NCI-H446 (cell line): ENCODE measurements around the gene TPSB2.

Source experiments
- DNase-seq, 2 experiments: peaks; one replicate each; lab custom pipeline; 2025; lab: John Stamatoyannopoulos, UW

Gene TPSB2

DNA sequence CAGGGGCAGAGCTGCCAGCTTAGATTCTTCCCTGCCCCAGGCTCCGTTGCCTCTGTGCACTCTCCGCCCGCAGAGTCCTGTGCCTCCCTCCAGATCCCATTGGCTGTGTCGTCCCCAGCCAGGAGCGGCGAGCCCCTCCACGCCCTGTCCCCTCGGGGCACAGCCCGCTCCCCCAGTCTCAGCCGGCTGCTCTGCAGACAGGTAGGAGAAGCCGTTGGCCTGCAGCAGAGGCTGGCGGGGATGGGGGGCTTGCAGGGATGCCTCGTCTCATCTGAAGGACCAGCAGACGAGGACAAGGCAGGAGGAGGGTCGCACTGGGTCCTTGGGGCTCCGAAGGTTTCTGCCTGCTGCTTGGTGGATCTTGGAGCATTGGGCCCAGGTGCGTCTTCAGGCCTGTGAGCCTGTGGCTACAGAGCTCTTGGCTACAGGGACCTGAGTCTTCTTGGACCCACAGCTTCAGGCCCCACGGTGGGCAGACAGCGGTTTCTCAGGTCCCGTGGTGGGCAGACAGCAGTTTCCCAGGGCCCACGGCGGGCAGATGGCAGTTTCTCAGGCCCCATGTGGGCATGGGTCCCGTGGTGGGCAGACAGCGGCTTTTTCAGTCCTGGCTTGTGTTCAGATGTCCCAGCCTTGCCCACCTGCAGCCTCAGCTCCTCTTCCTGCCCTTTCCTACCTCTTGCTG is 10.9 kb downstream of the TPSB2 start:
- no peak for DNase-seq

DNA sequence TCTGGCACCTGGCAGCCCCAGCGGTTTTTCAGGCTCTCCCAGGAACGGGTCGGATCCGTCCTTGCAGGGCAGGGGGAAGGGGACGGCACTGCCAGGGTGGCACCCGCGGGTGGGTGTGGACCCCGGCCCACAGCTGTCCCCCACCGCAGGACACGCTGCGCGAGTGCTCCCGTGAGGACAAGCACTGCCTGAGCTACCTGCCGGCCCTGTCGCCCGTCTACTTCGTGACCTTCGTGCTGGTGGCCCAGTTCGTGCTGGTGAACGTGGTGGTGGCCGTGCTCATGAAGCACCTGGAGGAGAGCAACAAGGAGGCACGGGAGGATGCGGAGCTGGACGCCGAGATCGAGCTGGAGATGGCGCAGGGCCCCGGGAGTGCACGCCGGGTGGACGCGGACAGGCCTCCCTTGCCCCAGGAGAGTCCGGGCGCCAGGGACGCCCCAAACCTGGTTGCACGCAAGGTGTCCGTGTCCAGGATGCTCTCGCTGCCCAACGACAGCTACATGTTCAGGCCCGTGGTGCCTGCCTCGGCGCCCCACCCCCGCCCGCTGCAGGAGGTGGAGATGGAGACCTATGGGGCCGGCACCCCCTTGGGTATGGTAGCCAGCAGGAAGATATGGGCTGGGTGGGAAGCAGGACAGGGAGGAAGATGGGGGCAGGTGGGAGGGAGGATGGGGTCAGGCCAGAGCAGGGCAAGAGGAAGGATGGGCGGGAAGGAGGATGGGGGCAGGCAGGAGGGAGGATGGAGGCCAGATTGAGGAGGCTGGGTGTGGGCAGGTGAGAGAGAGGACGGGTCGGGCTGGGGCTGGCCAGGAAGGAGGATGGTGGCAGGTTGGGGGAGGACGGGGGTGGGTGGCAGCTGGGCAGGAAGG is 11.7 kb downstream of the TPSB2 start:
- DNase-seq, result no peak

DNA sequence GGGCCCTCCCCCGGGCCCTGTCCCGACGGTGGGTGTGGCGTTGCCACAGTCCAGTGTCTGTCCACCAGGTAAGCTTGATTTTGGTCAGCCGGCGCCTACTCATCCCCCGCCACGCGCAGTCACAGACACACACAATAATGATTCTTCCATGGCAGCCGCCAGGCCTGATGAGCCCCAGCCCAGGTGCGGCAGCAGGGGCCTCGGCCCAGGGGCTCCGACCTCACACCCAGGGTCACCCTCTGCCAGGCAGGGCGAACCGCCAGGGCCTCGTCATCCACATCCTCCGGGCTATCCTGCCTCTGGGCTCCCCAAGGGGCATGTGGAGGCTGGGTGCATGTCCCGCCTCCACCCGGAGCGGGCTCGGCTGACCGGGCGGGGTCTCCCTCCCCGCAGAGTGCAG is 12.5 kb downstream of the TPSB2 start:
- DNase-seq, result no peak

DNA sequence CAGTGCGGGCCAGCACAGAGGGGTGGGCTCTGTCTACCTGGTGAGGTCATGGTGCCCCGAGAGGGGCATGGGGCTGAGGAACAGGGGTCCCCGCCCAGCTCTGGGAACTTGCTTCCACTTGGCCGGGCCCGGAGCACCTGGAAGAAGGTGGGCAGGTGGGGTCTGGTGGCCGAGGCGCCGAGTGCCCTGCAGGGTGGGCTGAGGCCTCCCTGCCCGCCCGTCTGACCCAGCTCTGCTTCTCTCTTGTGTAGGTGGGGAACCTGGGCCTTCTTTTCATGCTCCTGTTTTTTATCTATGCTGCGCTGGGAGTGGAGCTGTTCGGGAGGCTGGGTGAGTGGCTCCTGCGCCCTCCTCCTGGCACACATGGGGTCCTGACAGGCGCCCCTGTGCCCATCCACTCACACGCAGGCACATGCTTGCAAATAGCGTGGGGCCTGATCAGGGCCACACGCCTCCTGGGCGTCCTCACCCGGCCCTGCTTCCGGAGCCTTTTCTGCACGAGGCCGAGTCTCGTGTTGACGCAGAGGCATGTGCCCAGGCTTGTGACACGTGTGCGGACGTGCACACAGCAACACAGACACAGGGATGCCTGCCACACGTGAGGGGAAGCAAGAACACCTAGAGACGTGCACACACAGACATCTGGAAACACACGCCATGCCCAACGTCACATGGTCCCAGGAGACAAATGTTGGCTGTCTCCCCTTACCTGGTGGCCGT is 13.1 kb downstream of the TPSB2 start:
- DNase-seq, result no peak

DNA sequence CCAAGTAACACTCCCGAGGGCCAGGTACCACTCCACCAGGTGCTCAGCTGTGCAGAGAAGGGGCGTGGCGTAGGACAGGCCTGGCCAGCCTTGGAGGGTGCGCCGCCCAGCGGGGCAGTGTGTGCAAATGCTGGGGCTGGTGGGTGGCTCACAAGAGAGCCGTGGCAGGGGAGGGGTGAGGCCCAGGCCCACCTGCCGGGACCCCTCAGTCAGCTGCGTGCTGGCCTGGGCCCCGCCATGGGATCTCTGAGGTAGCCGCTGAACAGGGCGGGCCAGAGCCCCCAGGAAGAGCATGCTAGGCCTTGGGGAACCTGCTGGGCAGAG is 13.7 kb downstream of the TPSB2 start:
- no peak for DNase-seq

DNA sequence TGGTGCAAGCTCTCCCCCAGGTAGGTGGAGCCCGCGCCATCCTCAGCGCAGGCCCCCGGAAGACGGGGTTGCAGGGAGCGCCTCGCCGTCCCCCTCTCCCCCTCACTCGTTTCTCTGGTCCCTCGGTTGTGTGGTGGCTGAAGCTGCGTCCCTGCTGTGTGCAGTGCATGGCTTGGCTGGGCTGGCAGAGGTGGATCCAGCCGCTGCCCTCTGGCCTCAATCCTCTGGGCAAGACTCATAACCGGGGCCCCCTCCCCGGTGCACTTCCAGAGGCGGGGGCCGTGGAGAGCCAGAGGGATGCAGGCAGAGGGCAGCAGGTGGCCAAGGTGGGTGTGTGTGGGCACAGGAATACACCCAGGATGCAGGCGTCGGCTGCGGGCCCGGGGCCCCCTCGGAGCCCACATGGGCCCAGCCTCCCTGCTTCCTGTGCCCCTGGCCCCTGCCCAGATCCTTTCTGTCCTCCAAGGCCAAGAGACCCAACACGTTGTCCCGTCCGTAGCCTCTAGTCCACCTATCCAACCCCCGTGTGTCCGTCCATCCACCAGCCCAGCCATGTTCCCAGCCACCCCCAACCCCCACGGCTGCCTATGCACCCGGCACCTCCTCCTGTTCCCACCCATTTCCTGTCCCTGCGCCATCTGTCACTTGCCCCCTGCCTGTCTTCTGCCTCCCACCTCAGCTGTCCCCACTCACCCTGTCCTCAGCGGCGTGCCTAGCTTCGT is 14.2 kb downstream of the TPSB2 start:
- no peak for DNase-seq

DNA sequence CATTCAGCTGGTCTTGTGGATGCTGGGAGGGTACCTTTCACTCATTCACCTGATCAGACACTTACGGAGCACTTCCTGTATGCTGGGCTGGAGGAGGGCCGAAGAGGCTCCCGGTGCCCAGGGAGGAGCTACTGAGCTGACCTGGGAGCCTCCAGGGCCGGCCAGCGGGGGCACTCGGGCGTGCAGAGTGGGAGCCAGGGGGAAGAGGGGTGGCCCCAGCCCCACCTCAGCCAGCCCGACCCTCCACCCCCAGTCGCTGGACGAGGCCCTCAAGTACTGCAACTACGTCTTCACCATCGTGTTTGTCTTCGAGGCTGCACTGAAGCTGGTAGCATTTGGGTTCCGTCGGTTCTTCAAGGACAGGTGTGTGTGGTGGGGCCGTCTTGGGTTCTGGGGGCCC is 15.3 kb downstream of the TPSB2 start:
- DNase-seq, result no peak

DNA sequence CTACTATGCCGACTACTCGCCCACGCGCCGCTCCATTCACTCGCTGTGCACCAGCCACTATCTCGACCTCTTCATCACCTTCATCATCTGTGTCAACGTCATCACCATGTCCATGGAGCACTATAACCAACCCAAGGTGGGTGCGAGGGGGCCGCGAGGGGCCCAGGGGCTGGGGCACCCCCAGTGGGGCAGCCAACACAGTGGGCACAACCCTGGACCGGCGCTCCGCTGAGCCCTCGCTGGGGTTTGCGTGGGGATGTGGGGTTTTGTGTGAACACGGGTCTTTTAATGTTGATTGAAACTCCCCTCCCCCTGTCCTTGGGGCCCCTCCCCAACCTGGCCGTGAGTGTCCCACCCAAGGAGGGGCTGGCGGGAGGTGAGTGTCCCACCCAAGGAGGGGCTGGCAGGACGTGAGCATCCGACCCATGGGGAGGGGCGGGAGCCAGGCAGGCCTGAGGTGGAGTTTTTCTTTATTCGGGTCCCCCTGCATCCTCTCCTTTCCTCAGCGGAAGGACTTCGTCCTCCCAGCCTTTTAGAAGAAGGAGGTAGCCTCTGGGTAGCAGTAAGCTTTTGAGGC is 16.1 kb downstream of the TPSB2 start:
- DNase-seq, result no peak

DNA sequence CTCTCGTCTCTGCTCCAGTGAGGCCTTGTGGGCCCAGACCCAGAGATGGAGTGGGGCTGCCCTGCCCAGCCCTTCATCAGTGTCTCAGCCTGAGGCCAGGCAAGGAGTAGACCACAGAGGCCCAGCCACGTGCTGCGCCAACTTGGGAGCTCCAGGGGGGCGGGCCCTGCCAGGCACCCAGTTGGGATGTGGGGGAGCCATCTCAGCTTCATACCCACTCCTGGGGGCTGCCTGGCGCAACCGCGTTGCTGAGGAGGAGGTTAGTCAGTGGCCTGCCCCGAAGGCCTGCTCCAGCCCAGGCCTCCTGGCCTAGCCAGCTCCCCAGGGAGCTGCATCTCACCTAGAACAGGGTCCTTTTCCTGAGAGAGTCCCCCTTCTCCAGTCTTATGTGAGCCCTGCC is 16.8 kb downstream of the TPSB2 start:
- no peak for DNase-seq

DNA sequence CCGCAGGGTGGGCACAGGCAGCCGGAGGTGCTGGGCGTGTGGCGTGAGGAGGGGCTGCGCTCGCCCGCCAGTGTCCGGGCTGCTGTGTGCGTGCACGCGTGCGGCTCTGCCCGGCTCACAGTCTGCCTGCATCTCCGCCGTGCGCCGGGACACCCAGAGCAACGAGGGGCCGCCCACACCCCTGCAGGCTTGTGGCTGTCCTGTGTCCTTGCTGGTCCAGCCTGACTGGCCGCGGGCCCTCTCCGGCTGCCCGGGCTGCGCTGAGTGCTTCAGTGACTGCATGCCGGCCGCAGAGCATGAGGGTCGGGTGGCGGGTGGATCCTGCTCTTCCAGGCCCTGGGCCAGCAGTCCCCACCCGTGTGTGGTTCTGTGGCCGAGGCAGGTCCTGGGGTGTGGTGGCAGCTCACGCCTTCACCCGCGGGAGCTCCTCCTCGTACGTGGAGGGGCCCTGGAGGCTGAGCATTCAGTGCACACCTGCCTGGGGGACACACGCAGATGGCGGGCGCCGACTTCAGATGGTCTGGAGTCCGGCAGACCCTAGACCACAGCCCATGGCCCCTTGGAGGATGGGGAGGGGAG is 17.3 kb downstream of the TPSB2 start:
- no peak for DNase-seq

DNA sequence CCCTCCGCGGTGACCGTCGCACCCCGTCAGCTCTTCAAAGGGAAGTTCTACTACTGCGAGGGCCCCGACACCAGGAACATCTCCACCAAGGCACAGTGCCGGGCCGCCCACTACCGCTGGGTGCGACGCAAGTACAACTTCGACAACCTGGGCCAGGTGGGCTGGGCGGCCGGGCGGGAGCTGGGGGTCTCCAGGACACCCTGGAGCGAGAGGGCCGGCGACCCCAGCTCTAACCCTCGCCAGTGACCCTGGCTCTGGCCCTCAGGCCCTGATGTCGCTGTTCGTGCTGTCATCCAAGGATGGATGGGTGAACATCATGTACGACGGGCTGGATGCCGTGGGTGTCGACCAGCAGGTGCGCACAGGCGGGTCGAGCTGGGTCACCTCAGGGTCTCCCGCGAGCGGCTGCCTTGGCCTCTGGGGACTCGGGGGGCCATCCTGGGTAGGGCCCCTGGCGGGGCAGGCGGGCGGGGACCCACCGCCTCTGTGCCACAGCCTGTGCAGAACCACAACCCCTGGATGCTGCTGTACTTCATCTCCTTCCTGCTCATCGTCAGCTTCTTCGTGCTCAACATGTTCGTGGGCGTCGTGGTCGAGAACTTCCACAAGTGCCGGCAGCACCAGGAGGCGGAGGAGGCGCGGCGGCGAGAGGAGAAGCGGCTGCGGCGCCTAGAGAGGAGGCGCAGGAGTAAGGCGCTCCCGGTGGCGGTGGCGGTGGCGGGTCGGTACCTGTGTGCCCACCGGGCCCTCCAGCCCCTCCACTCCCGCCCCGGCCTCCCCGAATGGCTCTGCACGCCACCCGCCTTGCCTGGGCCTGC is 18.3 kb downstream of the TPSB2 start:
- DNase-seq, result no peak

DNA sequence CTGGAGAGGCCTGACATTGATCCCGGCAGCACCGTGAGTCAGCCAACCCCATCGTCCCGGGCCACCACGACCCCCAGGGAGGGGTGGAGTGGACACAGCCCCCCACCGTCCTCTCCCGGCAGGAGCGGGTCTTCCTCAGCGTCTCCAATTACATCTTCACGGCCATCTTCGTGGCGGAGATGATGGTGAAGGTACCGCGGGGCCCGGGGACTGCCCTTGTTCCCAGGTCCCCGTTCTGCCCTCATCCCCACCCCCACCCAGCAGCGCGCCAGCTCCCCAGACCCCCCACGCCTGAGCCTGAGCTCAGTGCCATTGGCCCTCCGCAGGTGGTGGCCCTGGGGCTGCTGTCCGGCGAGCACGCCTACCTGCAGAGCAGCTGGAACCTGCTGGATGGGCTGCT is 19.5 kb downstream of the TPSB2 start:
- DNase-seq, result no peak

DNA sequence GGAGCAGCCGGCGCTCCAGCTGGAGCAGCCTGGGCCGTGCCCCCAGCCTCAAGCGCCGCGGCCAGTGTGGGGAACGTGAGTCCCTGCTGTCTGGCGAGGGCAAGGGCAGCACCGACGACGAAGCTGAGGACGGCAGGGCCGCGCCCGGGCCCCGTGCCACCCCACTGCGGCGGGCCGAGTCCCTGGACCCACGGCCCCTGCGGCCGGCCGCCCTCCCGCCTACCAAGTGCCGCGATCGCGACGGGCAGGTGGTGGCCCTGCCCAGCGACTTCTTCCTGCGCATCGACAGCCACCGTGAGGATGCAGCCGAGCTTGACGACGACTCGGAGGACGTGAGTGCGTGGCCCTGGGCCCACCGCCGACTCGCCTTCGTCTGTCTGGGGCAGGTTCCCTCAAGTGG is 20.9 kb downstream of the TPSB2 start:
- no peak for DNase-seq

DNA sequence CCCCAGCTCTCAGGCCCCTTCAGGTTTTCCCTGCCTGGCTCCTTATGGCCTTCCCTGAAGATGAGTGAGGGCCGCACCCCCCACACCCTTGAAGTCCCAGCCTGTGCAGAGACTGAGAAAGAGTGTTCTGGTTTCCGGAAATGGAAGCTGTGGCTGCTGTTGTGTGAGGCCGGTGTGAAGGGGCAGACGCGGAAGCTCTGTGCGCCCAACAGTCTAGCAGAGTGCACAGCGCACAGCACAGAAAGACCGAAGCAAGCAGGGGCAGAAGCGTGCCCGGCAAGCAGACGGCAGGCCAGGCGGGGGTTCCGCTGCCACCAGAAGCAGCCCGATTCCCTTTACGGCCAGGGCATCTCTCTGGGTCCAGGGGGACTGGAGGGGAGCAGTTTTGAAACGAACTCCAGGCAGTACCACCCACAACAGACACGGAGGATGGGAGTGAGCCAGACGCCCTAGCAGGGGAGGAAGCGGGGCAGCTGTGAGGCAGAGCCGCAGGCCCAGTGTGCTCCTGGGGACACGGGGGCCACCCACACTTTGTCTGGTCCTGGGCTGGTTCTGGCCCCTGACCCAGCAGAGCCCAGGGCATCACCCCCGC is 21.6 kb downstream of the TPSB2 start:
- DNase-seq, result no peak

DNA sequence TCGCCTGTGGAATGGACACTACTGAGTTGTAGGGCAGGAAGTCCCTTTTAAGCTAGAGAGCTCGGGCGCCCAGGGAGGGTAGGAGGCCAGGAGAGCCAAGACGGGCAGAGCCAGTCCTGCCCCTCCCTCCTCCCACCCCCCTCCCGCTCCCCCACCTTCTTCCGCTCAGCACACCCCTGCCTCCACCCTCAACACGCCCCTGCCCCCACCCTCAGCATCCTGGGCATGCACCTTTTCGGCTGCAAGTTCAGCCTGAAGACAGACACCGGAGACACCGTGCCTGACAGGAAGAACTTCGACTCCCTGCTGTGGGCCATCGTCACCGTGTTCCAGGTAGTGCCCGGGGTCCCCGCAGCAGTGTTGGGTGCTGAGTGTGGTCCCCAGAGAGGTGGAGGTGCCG is 23.2 kb downstream of the TPSB2 start:
- DNase-seq, result no peak

DNA sequence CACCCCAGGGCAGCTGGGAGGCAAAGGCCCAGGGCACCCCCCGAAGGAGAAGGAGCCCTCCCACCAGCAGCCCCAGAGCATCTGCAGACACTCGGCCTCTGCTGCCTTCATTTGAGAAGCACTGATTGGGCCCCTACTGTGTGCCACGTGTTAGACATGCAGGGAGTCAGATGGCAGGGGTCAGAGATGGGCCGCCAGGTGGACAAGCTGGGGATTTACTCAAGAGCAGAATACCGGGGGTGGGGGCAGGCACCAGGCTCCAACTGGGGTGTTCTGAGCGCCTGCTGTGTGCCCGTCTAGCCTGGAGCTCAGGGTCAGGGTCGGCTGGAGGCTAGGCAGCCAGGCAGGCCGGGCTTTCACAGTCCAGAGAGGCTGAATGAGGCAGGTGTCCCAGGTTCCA is 23.7 kb downstream of the TPSB2 start:
- DNase-seq, result no peak

DNA sequence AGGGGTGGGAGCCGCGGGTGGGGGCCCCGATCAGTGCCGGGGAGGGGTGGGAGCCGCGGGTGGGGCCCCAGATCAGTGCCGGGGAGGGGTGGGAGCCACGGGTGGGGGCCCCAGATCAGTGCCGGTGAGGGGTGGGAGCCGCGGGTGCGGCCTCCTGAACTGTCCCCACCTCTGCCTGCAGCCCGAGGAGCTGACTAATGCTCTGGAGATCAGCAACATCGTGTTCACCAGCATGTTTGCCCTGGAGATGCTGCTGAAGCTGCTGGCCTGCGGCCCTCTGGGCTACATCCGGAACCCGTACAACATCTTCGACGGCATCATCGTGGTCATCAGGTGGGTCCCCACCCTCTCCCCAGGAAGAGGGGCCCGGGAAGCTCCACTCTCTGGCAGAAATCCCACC is 25.1 kb downstream of the TPSB2 start:
- no peak for DNase-seq

DNA sequence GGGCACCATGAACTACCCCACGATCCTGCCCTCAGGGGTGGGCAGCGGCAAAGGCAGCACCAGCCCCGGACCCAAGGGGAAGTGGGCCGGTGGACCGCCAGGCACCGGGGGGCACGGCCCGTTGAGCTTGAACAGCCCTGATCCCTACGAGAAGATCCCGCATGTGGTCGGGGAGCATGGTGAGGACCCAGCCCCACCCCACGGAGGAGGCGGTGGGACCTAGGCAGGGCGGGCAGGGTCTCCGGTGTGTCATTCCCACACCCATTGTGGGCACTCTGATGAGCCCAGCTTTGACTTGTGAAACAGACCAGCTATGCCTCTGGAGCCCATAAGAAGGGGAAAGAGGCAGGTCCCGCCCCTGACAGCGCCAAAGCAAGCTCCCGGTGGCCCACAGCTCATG is 27.7 kb downstream of the TPSB2 start:
- DNase-seq, result no peak

DNA sequence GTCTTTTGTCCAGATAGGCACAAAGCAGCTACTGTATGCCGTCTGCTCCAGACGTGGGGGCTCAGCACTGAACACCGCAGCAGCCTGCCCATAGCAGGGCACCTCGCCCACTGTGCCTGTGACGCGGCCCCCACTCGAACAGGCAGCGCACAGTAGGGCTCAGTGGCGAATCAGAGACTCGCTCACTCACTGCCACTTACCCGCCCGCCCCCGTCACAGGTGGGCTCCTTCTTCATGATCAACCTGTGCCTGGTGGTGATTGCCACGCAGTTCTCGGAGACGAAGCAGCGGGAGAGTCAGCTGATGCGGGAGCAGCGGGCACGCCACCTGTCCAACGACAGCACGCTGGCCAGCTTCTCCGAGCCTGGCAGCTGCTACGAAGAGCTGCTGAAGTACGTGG is 28.5 kb downstream of the TPSB2 start:
- DNase-seq, result no peak

DNA sequence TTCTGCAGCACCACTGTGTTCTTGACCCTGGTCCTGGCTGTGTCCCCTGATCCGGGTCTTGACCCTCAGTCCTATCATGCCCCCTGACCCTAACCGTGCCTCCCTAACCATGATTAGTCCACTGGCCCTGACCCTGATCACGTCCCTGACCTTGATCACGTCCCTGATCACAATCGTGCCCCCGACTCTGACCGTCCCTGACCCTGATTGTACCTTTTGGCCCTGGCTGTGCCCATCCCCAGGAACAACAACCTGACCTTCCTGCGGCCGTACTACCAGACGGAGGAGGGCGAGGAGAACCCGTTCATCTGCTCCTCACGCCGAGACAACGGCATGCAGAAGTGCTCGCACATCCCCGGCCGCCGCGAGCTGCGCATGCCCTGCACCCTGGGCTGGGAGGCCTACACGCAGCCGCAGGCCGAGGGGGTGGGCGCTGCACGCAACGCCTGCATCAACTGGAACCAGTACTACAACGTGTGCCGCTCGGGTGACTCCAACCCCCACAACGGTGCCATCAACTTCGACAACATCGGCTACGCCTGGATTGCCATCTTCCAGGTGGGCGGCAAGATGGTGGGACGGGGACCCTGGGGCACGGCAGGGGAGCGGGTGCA is 29.9 kb downstream of the TPSB2 start:
- DNase-seq, result no peak
